Stimulated activated CD4-positive, alpha-beta T cell treated with anti-CD3 and anti-CD28 coated beads, Interleukin-1b, Interleukin-23, amount 100 ng/mL, for 48 hours (primary cell): Measurements from ENCODE around the gene INSR.

Source experiments
- DNase-seq: peaks from one replicate; pipeline ENCODE4 v3.0.0-alpha.2; 2020

The INSR gene

GRCh38 chr19:7294558-7295212 lies 471 bp upstream of the INSR start:
- peak; percentile 21 for DNase-seq

- no peak for DNase-seq
Observed at GRCh38 chr19:7292950-7293761, 1.1 kb downstream of the INSR start.

GRCh38 chr19:7292352-7292949 lies 1.8 kb downstream of the INSR start:
- no peak for DNase-seq

GRCh38 chr19:7288977-7289376 lies 5.2 kb downstream of the INSR start:
- no peak for DNase-seq

- DNase-seq = no peak
Observed at GRCh38 chr19:7288131-7288530, 6.1 kb downstream of the INSR start.

GRCh38 chr19:7287722-7288121 lies 6.5 kb downstream of the INSR start:
- no peak for DNase-seq

GRCh38 chr19:7280940-7281666 lies 13.1 kb downstream of the INSR start:
- no peak for DNase-seq

- no peak for DNase-seq
Observed at GRCh38 chr19:7272856-7273578, 21.2 kb downstream of the INSR start.

- no peak for DNase-seq
Observed at GRCh38 chr19:7268705-7269098, 25.5 kb downstream of the INSR start.

- DNase-seq = no peak
Observed at GRCh38 chr19:7267792-7268704, 26.2 kb downstream of the INSR start.

GRCh38 chr19:7266832-7267231 lies 27.4 kb downstream of the INSR start:
- no peak for DNase-seq

- no peak for DNase-seq
Observed at GRCh38 chr19:7265963-7266362, 28.3 kb downstream of the INSR start.

GRCh38 chr19:7264858-7265257 lies 29.4 kb downstream of the INSR start:
- DNase-seq = no peak

GRCh38 chr19:7263521-7263920 lies 30.7 kb downstream of the INSR start:
- no peak for DNase-seq

GRCh38 chr19:7263066-7263465 lies 31.1 kb downstream of the INSR start:
- no peak for DNase-seq

GRCh38 chr19:7262470-7262869 lies 31.7 kb downstream of the INSR start:
- no peak for DNase-seq

GRCh38 chr19:7260161-7260560 lies 34.1 kb downstream of the INSR start:
- DNase-seq = no peak

- no peak for DNase-seq
Observed at GRCh38 chr19:7258840-7259395, 35.3 kb downstream of the INSR start.

- no peak for DNase-seq
Observed at GRCh38 chr19:7258041-7258839, 36.0 kb downstream of the INSR start.
